GM21367 (cell line): ENCODE measurements around the gene C3orf70.

Experiments used
- ATAC-seq: cut with Tn5 transposase; IDR thresholded peaks from one replicate; pipeline ENCODE4 v1.9.1; 2021; ENCODE audit not compliant: unreplicated experiment

C3orf70 gene

GRCh38 chr3:185089343-185089742, 63.5 kb downstream of the C3orf70 start:
- no peak for ATAC-seq

DNA sequence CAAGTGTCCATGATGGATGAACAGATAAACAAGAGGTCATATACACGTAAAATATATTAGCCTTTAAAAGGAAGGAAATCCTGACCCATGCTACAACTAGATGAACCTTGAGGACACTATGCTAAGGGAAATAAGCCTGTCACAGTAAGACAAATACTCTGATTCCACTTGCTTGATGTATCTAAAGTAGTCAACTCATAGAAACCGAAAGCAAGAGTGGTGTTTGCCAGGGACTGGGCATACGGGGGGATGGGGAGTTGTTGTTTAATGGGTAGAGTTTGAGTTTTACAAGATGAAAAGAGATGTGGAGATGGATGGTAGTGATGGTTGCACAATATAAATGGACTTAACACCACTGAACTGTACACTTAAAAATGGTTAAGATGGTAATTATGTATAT, 65.4 kb downstream of the C3orf70 start:
- no peak for ATAC-seq

DNA sequence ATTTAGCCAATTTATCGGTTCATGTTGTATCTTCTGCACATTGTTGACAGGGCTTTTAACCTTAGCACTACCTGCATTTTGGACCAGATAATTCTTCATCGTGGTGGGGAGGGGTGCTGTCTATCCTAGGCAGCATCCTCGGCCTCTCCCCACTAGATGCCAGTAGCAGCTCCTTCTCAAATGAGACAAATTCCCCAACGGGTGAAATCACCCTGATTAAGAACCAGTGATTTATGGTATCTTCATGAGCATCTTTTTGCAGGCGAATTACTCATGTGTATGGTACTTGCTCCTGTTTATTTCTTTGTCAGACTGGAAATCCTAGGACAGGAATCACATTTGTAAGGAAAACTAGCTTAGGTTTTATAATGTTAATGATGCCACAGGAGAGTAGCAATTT, 68.0 kb downstream of the C3orf70 start:
- ATAC-seq: no peak

GRCh38 chr3:185084402-185084801, 68.5 kb downstream of the C3orf70 start:
- no peak for ATAC-seq

- no peak for ATAC-seq
These were observed 70.0 kb downstream of the C3orf70 start for GRCh38 chr3:185082829-185083228.

DNA sequence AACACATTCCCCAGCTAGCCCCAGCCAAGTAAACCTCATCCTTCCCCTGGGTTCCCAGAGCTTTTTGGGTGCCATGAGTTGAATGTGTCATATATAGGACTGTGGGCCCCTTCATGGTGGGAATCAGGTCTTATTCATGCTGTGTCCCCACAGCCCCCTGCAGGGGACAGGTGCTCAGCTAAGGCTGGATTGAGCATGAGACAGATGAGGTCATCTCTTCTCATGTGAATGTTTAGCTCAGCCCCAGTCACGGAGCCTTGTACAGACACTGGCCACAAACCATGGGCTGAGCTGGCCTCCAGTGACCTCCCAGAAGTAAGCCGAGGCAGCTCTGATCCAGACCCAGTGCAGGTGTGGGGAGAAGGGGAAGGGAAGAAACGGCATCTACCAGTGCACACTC, 70.7 kb downstream of the C3orf70 start:
- no peak for ATAC-seq

- ATAC-seq: no peak
These were observed 71.3 kb downstream of the C3orf70 start for GRCh38 chr3:185081521-185081920.

- no peak for ATAC-seq
These were observed 73.2 kb downstream of the C3orf70 start for GRCh38 chr3:185079625-185080024.

DNA sequence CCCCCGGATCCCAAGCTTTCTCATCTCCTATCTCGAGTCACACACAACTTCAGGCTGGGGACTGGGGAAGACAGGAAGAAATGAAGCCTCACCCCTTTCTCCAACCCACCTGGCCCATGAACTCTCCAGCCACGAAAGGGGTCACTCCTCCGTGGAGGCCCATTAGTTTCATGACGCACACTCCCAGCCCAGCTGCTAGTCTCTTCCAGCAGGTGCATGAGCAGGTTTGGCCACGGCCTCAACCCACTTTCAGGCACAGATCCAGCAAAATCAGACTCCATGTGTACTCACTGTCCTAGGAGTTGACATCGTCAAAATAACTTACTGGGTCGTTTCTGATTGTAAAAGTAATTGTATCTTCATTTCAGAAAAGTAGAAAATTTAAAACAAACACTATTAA, 76.6 kb downstream of the C3orf70 start:
- no peak for ATAC-seq

DNA sequence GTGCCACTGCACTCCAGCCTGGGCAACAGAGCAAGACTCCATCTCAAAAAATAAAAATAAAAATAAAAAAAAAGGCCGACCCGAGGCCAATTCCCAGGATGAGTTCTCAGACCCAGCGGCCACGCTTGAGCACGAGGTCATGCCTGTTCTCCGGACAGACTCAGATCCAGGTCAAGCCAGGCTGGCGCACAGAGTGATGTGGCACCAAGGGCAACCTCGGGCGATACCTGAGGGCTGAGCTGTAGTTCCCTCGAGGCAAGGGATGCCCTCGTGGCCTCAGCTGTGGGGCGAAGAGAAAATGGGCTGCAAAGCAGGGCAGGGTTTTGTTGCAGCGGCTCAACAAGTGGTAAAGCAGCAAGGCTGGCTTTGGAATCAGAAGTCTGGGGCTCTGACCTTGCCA, 77.3 kb downstream of the C3orf70 start:
- no peak for ATAC-seq

DNA sequence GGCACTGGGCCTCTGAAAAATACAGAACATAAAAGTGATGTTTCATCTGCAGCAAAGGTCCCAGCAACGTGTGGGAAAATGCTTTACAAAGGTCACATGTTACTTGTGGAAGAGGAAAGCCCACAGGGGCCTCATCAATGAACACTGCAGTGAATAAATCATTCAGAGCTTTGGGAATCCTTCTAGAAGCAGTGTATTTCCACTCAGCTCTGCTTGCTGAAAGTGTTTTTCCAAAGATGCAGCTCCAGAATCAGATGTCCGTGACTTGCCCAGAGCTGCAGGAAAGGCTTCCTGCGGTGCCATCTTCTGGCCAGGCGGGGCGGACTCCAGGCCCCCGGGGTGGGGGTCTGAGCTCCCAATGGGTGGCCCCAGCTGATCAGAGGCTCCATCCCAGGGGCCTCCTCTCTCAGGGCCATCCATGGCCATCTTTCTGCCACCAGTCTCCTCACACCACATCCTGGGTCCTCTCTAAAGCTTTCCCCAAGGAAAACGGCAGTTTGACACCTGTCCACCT, 81.5 kb downstream of the C3orf70 start:
- no peak for ATAC-seq

- no peak for ATAC-seq
These were observed 82.2 kb downstream of the C3orf70 start for GRCh38 chr3:185070491-185071286.

DNA sequence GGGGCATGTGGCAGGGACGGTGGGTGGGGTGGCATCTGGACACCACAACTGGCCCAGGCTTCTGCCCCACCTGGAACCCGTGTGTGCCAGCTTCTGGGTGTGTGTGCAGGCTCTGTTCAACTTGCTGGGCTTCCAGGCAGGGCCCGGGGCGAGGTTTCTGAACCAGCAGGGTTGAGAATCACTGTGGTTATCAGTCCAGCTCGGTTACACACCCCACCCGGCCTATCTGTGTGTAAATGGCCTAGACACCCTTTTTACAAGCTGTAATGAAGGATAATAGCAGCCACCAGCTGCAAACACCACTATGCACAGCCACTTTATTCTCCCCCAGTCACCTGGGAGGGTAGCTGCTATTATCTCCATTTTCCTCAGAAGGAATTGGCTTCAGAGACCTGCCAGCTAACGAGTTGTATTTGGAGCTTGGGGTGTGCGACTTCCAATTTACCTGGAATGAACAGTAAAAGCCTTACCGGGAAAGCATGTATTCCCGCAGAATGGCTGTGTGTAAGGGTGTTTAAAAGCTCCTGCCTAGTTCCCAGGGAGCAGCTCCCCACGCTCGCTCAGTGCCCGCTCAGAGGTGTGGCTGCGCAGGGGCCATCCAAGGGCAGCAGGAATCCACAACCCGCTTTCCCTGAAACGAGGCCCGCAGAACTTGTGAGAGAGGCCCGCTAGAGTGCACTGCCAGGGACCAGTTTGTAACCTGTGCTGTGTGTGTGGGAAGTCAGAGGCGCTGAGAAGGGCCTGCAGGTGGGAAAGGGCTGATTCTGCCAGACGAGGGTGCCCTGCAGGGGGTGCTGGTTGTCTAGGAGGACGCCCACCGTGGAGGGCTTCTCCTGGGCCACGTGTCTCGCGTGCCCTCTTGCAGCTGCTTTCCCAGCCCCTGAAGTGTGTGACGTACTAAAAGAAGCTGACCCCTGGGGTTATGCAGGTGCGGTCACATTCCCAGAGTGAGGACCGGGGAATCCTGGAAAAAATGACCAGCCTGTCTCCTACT, 83.5 kb downstream of the C3orf70 start:
- ATAC-seq: no peak

GRCh38 chr3:185067173-185067572, 85.7 kb downstream of the C3orf70 start:
- ATAC-seq: no peak

GRCh38 chr3:185066251-185066650, 86.6 kb downstream of the C3orf70 start:
- ATAC-seq: no peak

GRCh38 chr3:185065059-185065458, 87.8 kb downstream of the C3orf70 start:
- no peak for ATAC-seq

GRCh38 chr3:185063431-185063830, 89.4 kb downstream of the C3orf70 start:
- ATAC-seq: no peak

- no peak for ATAC-seq
These were observed 90.7 kb downstream of the C3orf70 start for GRCh38 chr3:185062191-185062590.

DNA sequence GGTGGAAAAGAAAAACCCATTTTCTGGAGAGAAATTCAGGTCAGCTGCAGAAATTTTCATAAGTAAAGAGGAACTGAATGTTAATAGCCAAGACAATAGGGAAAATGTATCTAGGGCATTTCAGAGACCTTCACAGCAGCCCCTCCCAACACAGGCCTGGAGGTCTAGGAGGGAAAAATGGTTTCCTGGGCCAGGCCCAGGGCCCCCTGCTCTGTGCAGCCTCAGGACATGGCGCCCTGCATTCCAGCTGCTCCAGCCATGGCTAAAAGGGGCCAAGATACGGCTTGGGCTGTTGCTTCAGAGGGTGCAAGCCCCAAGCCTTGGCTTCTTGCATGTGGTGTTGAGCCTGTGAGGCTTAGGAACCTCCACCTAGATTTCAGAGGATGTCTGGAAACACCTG, 92.2 kb downstream of the C3orf70 start:
- no peak for ATAC-seq

DNA sequence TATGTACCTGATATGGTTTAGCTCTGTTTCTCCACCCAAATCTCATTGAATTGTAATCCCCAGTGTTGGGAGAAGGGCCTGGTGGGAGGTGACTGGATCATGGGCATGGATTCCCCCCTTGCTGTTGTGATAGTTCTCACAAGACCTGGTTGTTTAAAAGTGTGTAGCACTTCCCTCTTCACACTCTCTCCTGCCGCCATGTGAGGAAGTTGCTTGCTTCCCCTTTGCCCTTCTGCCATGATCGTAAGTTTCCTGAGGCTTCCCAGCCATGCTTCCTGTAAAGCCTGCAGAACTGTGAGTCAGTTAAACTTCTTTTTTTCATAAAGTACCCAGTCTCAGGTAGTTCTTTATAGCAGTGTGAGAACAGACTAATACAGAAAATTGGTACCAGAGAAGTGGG, 93.1 kb downstream of the C3orf70 start:
- no peak for ATAC-seq

- ATAC-seq: no peak
These were observed 94.1 kb downstream of the C3orf70 start for GRCh38 chr3:185058796-185059195.

- ATAC-seq: no peak
These were observed 95.0 kb downstream of the C3orf70 start for GRCh38 chr3:185057829-185058228.
